ENCODE results near the gene QKI. TPM values are rescaled to one million over a fixed set of nuclear protein-coding genes. Genes with fewer than 3 reads are reported as not detected.
"Not testable (repeated sequence)": the region's sequence is repeated elsewhere in the genome, so short reads cannot be mapped to it uniquely, and the experiment has no call there.

QKI gene
- total RNA-seq, 2 donors from 2014 or later: 87.4 to 95.3 TPM

DNA sequence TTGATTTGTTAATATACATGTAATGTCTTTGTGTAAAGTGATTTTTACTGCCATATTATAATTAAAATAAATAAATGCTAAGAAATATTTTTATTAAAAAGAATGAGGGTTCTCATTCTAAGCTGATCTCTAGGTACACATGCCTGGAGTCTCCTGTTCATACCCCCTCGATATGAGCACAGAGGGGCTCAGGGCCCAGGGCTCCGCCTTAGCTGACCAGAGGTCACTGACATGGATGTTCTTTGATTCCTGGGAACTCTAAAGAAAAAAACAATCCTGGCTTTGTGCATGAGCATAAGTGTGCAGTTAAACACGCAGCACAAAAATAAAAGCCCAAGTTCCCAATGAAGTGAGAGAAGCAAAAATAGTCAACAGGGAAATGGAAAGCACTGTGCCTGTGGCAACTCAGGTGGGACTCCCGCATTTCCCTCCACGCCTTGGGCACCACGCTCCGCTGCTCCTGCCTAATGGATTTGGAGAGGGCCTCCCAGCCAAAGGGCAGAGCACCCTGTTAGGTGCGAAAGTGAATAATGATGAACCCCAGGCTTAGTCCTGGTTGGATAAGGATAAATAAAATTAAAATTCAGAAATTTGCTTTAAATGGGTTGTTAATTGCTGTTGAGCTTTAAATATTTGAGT lies 33.3 kb upstream of the QKI start:
- Mint-ChIP-seq H3K27me3 (peaks cover 33% of the 10 kb centered on the region), H3K27ac (no peak overlapping the region)
- ATAC-seq: no peak

DNA sequence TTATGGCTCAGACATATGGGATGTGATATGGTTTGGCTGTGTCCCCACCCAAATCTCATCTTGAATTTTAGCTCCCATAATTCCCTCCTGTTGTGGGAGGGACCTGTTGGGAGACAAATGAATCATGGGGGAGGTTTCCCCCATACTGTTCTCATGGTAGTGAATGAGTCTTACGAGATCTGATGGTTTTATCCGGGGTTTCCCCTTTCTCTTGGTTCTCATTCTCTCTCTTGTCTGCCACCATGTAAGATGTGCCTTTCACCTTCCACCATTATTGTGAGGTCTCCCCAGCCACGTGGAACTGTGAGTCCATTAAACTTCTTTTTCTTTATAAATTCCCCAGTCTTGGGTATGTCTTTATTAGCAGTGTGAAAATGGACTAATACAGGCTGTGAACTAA lies 31.1 kb upstream of the QKI start:
- not testable (repeated sequence) for H3K36me3 Mint-ChIP-seq (ENCODE audit: low read depth); H3K4me3 Mint-ChIP-seq; H3K27ac Mint-ChIP-seq; H3K4me1 Mint-ChIP-seq; DNase-seq; H3K9me3 ChIP-seq (ENCODE audit: control insufficient read depth, low read length, poor library complexity, severe bottlenecking); ATAC-seq
- peaks cover 30% of the 10 kb centered on the region for H3K27me3 Mint-ChIP-seq

More for the DNA sequence above, 33.3 kb upstream of the QKI start:
- Mint-ChIP-seq H3K4me1 (no peaks in the 10 kb centered on the region), H3K4me3 (no peak overlapping the region), H3K36me3 (ENCODE audit: low read depth) (peaks cover 2% of the 10 kb centered on the region)
- no peak for DNase-seq
- no peaks in the 10 kb centered on the region for H3K9me3 ChIP-seq (ENCODE audit: control insufficient read depth, low read length, poor library complexity, severe bottlenecking)

DNA sequence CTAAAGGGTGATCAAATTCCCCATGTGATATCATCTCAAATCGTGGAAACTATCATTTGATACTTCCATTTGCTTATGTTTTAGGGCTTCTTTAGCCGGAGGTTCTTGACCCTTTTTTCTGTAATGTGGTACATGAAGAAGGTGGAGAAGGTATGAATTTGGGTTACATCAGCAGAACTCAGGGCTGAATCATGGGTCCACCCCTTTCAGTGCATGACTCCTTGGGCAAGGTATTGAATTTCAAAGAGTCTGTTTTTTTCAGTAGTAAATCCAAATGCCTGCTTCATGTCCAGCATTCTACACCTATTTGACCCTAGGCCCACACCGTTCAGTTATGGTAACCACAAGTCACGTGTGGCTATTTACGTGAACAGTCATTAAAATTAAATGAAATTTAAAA lies 30.6 kb upstream of the QKI start:
- H3K4me3 Mint-ChIP-seq: no peak overlapping the region
- no peaks in the 10 kb centered on the region for H3K4me1 Mint-ChIP-seq
- DNase-seq (no peak), ATAC-seq (no peak)
- H3K27ac Mint-ChIP-seq: no peak overlapping the region
- peaks cover 32% of the 10 kb centered on the region for H3K27me3 Mint-ChIP-seq
- H3K36me3 Mint-ChIP-seq (ENCODE audit: low read depth): peaks cover 2% of the 10 kb centered on the region
- no peaks in the 10 kb centered on the region for H3K9me3 ChIP-seq (ENCODE audit: control insufficient read depth, low read length, poor library complexity, severe bottlenecking)

DNA sequence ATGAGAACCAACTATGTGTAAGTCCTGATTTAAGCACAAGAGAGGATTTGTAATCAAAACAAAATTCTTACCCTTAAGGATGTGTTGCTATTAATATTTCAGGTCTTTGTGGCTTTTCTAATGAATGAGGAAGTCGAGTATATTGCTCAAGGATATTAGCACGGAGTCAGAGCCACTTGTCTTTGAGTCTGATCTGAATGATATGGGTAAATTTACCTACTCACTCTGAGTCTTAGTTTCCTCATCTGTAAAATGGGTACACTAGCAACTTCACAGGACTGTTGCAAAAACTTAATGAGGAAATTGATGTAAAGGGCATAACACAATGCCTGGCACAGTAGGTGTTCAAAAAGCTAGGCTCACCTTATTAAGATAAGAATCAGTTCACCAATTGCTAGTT lies 30.0 kb upstream of the QKI start:
- Mint-ChIP-seq H3K4me3 (no peak overlapping the region), H3K4me1 (no peaks in the 10 kb centered on the region), H3K27me3 (peaks cover 34% of the 10 kb centered on the region), H3K27ac (no peak overlapping the region), H3K36me3 (ENCODE audit: low read depth) (peaks cover 2% of the 10 kb centered on the region)
- ATAC-seq (no peak), DNase-seq (no peak)
- H3K9me3 ChIP-seq (ENCODE audit: control insufficient read depth, low read length, poor library complexity, severe bottlenecking): no peaks in the 10 kb centered on the region

DNA sequence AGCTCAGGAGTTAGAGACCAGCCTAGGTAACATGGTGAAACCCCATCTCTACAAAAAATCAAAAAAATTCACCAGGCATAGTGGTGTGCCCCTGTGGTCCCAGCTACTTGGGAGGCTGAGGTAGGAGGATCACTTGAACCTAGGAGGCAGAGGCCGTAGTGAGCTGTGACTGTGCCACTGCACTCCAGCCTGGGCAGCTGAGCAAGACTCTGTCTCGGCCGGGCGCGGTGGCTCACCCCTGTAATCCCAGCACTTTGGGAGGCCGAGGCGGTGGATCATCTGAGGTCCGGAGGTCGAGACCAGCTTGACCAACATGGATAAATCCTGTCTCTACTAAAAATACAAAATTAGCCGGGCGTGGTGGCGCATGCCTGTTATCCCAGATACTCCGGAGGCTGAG lies 29.0 kb upstream of the QKI start:
- ATAC-seq; DNase-seq; H3K9me3 ChIP-seq (ENCODE audit: control insufficient read depth, low read length, poor library complexity, severe bottlenecking); H3K36me3 Mint-ChIP-seq (ENCODE audit: low read depth); H3K4me1 Mint-ChIP-seq; H3K4me3 Mint-ChIP-seq; H3K27ac Mint-ChIP-seq: not testable (repeated sequence)
- H3K27me3 Mint-ChIP-seq: peaks cover 36% of the 10 kb centered on the region

DNA sequence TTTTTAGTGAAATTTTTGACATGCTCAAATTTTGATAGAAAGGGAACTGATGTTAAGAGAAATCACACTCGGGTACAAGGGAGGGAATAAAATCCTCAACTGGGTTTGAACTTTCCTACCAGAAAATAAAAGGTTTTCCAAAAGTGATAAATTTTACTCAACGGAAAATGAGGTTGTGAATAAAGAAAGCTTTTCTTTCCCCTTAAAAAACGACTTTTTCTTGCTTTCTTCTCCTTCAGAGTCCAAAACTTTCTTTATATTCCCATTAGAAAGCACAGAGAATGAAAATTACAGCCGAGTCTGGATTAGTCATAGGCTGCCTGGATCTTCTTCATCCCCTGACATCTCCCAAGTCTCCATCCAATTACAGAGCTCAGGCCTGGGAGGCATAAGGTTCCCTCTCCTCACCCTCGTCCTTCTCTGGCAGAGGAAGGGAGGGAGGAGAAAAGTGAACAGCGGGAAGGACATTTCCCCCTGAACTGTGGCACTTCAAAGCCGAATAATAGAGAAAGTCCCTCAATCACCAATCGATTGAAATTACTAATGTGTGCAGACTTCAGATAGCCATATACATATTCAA lies 28.1 kb upstream of the QKI start:
- peaks cover 39% of the 10 kb centered on the region for H3K27me3 Mint-ChIP-seq
- DNase-seq: no peak

DNA sequence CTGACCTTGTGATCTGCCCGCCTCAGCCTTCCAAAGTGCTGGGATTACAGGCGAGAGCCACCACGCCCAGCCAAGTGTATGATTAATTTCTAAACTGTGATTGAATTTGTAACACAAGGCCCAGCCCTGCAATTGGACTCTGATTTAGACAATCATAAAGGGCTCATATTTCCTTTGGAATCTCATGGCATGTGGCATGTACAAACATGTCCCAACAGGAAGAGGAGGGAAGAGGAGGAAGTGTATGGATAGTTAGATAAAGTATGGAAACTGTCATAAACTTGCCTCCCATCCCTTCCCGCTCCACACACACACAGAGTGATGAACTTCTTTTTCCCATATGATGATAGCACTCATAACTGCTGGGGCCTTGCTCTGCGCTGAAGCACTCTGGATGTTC lies 27.2 kb upstream of the QKI start:
- H3K36me3 Mint-ChIP-seq (ENCODE audit: low read depth): no peaks in the 10 kb centered on the region
- no peaks in the 10 kb centered on the region for H3K9me3 ChIP-seq (ENCODE audit: control insufficient read depth, low read length, poor library complexity, severe bottlenecking)
- H3K4me1 Mint-ChIP-seq: no peaks in the 10 kb centered on the region
- no peak for DNase-seq
- H3K27me3 Mint-ChIP-seq: peaks cover 47% of the 10 kb centered on the region
- ATAC-seq: no peak
- no peak overlapping the region for H3K4me3 Mint-ChIP-seq
- H3K27ac Mint-ChIP-seq: no peak overlapping the region

More for the DNA sequence above, 28.1 kb upstream of the QKI start:
- Mint-ChIP-seq H3K4me1 (no peaks in the 10 kb centered on the region), H3K27ac (no peak overlapping the region), H3K4me3 (no peak overlapping the region), H3K36me3 (ENCODE audit: low read depth) (peaks cover 2% of the 10 kb centered on the region)
- no peak for ATAC-seq
- H3K9me3 ChIP-seq (ENCODE audit: control insufficient read depth, low read length, poor library complexity, severe bottlenecking): no peaks in the 10 kb centered on the region

DNA sequence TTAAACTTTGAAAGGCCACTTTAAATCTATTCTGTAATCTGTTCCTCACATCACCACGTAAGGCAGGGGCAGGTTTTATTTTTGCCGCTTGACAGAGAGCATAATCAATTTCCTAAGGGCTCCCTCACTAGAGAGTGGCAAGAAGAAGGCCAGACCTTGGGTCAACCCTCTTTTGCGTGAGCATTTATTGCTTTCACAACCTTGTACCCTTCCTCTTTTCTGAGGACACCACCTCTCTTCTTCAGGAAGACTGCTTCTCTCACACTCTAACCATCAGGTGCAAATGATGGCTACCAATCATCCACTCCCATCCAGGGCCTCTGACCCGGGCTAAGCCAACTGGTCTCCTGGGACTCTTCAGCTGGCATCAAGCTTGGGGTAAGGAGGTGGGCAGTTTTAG lies 25.2 kb upstream of the QKI start:
- Mint-ChIP-seq H3K27ac (no peak overlapping the region), H3K4me1 (no peaks in the 10 kb centered on the region), H3K27me3 (peaks cover 40% of the 10 kb centered on the region), H3K36me3 (ENCODE audit: low read depth) (no peaks in the 10 kb centered on the region), H3K4me3 (no peak overlapping the region)
- no peak for DNase-seq
- H3K9me3 ChIP-seq (ENCODE audit: control insufficient read depth, low read length, poor library complexity, severe bottlenecking): no peaks in the 10 kb centered on the region
- ATAC-seq: no peak

DNA sequence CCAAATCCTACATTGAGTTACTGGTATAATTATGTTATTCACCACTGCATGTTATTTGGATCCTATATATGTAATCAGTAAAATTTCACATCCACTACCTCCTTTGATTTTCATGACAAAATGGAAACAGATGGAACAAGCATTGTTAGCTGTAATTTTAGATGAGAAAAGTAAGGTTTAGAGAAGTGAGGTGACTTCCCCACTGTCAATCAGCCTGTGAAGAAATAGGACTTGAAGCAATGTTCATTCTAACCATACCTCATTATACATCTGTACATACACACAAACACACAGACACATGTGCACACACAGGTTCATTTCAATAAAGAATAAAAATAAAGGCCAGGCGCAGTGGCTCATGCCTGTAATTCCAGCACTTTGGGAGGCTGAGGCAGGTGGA lies 23.7 kb upstream of the QKI start:
- DNase-seq: no peak
- H3K36me3 Mint-ChIP-seq (ENCODE audit: low read depth): no peaks in the 10 kb centered on the region
- no peak for ATAC-seq
- no peak overlapping the region for H3K27ac Mint-ChIP-seq
- H3K9me3 ChIP-seq (ENCODE audit: control insufficient read depth, low read length, poor library complexity, severe bottlenecking): no peaks in the 10 kb centered on the region
- peaks cover 47% of the 10 kb centered on the region for H3K27me3 Mint-ChIP-seq
- H3K4me3 Mint-ChIP-seq: no peak overlapping the region
- no peaks in the 10 kb centered on the region for H3K4me1 Mint-ChIP-seq

DNA sequence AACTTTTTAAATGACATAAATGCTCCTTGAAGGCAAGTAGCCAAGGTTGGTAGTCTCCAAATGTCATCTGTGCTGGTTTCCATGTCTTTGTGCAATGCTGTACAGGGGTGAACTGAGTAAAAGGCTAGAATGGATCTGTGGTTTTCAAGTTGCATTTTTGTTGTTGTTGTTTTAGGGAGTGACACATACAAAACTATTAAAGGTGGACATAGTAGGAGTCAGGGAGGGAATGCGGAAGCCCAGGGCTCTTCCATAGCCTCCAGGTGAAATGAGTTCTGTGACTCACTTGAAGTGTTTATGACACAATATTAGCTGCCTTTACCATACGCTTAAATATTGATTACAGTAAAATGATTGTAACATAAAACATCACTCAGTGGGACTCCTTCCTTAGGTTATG lies 22.5 kb upstream of the QKI start:
- Mint-ChIP-seq H3K4me1 (peaks cover 5% of the 10 kb centered on the region), H3K36me3 (ENCODE audit: low read depth) (no peaks in the 10 kb centered on the region), H3K27me3 (peaks cover 53% of the 10 kb centered on the region), H3K27ac (no peak overlapping the region), H3K4me3 (no peak overlapping the region)
- ATAC-seq: no peak
- no peaks in the 10 kb centered on the region for H3K9me3 ChIP-seq (ENCODE audit: control insufficient read depth, low read length, poor library complexity, severe bottlenecking)
- DNase-seq: no peak

DNA sequence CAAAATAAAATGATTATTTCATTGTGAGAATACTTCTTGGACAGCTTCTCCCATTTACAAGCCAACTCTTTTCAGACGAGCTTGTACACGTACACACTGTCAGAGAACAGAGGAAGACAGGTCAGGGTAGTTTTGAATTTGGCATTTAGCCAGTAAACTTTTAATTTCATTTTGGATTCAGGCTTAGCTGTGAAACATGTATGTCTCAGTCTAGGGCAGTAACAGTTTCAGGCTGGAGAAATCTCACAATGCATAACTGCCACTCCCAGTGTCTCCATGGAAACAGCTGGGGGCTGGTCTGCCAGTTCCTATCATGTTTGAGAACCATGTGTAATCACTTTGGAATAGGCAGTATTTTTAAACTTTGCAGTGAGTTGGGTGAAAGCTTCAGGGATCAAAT lies 22.0 kb upstream of the QKI start:
- no peak for DNase-seq
- no peaks in the 10 kb centered on the region for H3K9me3 ChIP-seq (ENCODE audit: control insufficient read depth, low read length, poor library complexity, severe bottlenecking)
- no peak for ATAC-seq
- Mint-ChIP-seq H3K27me3 (peaks cover 58% of the 10 kb centered on the region), H3K36me3 (ENCODE audit: low read depth) (no peaks in the 10 kb centered on the region), H3K27ac (no peak overlapping the region), H3K4me3 (no peak overlapping the region), H3K4me1 (peaks cover 5% of the 10 kb centered on the region)

DNA sequence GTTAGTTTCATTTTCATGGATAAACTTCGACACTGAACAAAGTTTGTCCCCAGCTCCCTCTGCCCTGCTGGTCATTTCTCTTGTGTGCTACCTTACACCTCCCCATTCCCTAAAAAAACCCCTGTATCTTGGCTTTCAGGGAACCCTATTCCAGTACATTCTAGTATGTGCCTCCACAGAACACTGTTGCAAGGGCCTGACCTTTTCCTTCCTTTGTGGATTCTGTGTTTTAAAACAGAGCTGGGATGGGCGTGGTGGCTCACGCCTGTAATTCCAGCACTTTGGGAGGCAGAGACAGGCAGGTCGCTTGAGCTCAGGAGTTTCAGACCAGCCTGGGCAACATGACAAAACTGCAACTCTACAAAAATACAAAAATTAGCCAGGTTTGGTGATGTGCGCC lies 20.6 kb upstream of the QKI start:
- no peaks in the 10 kb centered on the region for H3K9me3 ChIP-seq (ENCODE audit: control insufficient read depth, low read length, poor library complexity, severe bottlenecking)
- Mint-ChIP-seq H3K4me1 (peaks cover 5% of the 10 kb centered on the region), H3K36me3 (ENCODE audit: low read depth) (no peaks in the 10 kb centered on the region), H3K4me3 (no peak overlapping the region), H3K27me3 (peaks cover 51% of the 10 kb centered on the region), H3K27ac (no peak overlapping the region)
- no peak for DNase-seq
- no peak for ATAC-seq

DNA sequence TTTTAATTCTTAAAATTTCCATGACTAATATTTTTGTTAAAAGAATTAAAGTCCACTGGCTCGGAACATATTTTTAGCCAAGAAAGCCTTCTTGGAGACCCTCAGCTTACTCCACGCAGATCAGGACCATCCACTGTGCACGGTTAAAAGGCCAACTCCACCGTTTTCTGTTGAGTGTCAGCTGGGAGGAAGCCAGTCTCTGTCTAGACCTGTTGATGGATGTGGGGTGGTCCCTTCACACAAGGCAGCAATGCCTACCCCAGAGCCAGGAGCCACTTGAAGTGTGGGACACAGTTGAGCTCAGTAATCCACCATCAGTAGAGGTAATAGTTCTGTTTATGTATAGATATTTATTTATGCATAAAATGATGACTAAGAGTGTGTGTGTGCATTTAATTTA lies 19.9 kb upstream of the QKI start:
- H3K9me3 ChIP-seq (ENCODE audit: control insufficient read depth, low read length, poor library complexity, severe bottlenecking): no peaks in the 10 kb centered on the region
- Mint-ChIP-seq H3K36me3 (ENCODE audit: low read depth) (no peaks in the 10 kb centered on the region), H3K4me3 (no peak overlapping the region), H3K27ac (no peak overlapping the region), H3K27me3 (peaks cover 47% of the 10 kb centered on the region), H3K4me1 (peaks cover 5% of the 10 kb centered on the region)
- no peak for ATAC-seq
- no peak for DNase-seq

DNA sequence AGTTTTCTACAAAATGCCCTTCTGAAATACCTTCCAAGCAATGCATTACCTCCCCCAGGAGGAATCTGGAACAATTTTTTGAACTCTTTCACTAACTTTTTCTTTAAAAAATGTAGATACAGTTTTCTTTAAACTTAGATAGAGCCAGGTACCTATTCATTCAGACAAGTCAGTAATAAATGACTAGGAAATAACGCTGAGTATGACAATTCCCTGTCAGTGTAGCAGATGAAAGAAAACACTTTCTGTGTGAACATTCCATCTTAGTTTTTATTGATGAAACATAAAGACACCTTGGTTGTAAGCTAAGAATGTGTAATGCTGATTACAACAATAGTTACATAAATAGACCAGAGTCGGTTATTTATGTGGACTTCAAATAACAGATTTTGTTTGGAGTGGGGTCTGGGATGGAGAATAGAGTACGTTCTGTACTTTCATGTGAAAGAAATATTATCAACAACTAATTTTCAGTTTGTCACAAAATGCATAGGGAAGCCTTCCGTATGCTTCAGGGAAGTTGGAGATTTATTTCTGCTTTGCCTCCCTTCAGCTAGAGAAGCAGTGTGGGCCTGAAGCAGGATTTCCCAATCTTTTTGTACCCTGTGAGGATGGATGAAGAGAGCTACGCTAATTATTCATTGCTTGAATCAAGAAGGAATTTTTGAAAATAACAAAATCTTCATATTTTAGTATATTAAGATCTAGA lies 19.2 kb upstream of the QKI start:
- H3K4me1 Mint-ChIP-seq: peaks cover 5% of the 10 kb centered on the region
- peaks cover 41% of the 10 kb centered on the region for H3K27me3 Mint-ChIP-seq
- no peaks in the 10 kb centered on the region for H3K9me3 ChIP-seq (ENCODE audit: control insufficient read depth, low read length, poor library complexity, severe bottlenecking)
- H3K36me3 Mint-ChIP-seq (ENCODE audit: low read depth): no peaks in the 10 kb centered on the region
- H3K4me3 Mint-ChIP-seq: no peak overlapping the region
- ATAC-seq (no peak), DNase-seq (no peak)
- no peak overlapping the region for H3K27ac Mint-ChIP-seq
